HepG2 (cell line): ENCODE results near the gene DCHS2. TPM values are rescaled to one million over a fixed set of nuclear protein-coding genes. Genes with fewer than 3 reads are reported as not detected.

ENCODE experiments used
- ATAC-seq: fragments of 200-7000 bp; cut with Tn5 transposase; 3 replicates; pipeline ENCODE4 v1.9.1; 2020; ENCODE audit warnings: mild to moderate bottlenecking, moderate library complexity
- BruUV-seq: library from RNA; stranded (reverse); fragments of 400-500 nt; replicated peaks from 2 replicates; lab custom pipeline; 2021; lab: Mats Ljungman, UMichigan
- CTCF ChIA-PET: fragments of 300-600 bp; formaldehyde crosslinking; extraction: SDS; loops from one replicate; lab custom pipeline; 2021; ENCODE audit warnings: low total read pairs, inconsistent platforms, low intra/inter-chr PET ratio; lab: Yijun Ruan, JAX
- POLR2A ChIA-PET: fragments of 350-600 bp; sonication (Branson Sonifier 250); formaldehyde crosslinking; loops from one replicate; lab custom pipeline; 2020; ENCODE audit warnings: antibody characterized with exemption, inconsistent platforms; lab: Yijun Ruan, JAX
- DNase-seq: peaks from one replicate; pipeline ENCODE4 v3.0.0-alpha.2; 2015; ENCODE audit warnings: low spot score
- FAIRE-seq: peaks from 3 replicates; lab custom pipeline; 2011; peaks lifted over from hg19 to GRCh38; lab: Jason Lieb, UNC
- H2AFZ ChIP-seq: one replicate; pipeline ENCODE4 v1.6.1; 2011; ENCODE audit warnings: low read length, inconsistent platforms
- H3K27ac ChIP-seq: fragments of 300-600 bp; 3 replicates; pipeline ENCODE4 v1.8.0; 2011; ENCODE audit warnings: mixed run types, mild to moderate bottlenecking, mixed read lengths, low read length, inconsistent platforms; ENCODE audit not compliant: insufficient read depth; ENCODE audit errors: extremely low read length
- H3K27me3 ChIP-seq, 2 experiments: fragments of 200-600 bp in 1 of 2; 2 replicates in 1 of 2; 3 replicates in 1 of 2; pipeline versions ENCODE4 v1.6.0 to v1.8.0; 2011; ENCODE audit warnings: low read length in 2 of 2, mild to moderate bottlenecking in 2 of 2, moderate library complexity in 2 of 2, inconsistent platforms in 1 of 2; ENCODE audit not compliant: insufficient read depth in 2 of 2, control insufficient read depth in 1 of 2
- H3K36me3 ChIP-seq, 2 experiments: fragments of 200-600 bp in 1 of 2; replicated peaks in 1 of 2; 2 replicates in 1 of 2; 3 replicates in 1 of 2; pipeline versions ENCODE4 v1.5.1 to v1.8.0; 2011; ENCODE audit warnings: low read length in 2 of 2, inconsistent platforms in 1 of 2; ENCODE audit not compliant: insufficient read depth in 2 of 2, control insufficient read depth in 1 of 2
- H3K4me1 ChIP-seq: 2 replicates; pipeline ENCODE4 v1.5.1; 2012; ENCODE audit warnings: low read length, inconsistent platforms; ENCODE audit not compliant: insufficient read depth
- H3K4me2 ChIP-seq: 2 replicates; pipeline ENCODE4 v1.6.0; 2011; ENCODE audit warnings: low read depth, low read length, inconsistent platforms
- H3K4me3 ChIP-seq, 3 experiments: fragments of 200-600 bp in 1 of 3; sonication (generic), shearing (Covaris generic) in 1 of 3; replicated peaks in 1 of 3; 2 replicates each; pipeline ENCODE4 v1.5.1; 2011 to 2016; ENCODE audit warnings: low read length in 3 of 3, inconsistent platforms in 2 of 3, low read depth in 2 of 3, mild to moderate bottlenecking in 2 of 3, control low read depth in 1 of 3, mixed read lengths in 1 of 3; ENCODE audit not compliant: insufficient read depth in 1 of 3
- H3K79me2 ChIP-seq: one replicate; pipeline ENCODE4 v1.6.1; 2011; ENCODE audit warnings: low read length, inconsistent platforms; ENCODE audit not compliant: insufficient read depth
- H3K9ac ChIP-seq: 2 replicates; pipeline ENCODE4 v1.6.0; 2011; ENCODE audit warnings: mild to moderate bottlenecking, low read depth, low read length, inconsistent platforms; ENCODE audit not compliant: insufficient read depth
- H3K9me3 ChIP-seq: 2 replicates; pipeline ENCODE4 v1.5.1; 2012; ENCODE audit warnings: mild to moderate bottlenecking, low read length
- H4K20me1 ChIP-seq: 2 replicates; pipeline ENCODE4 v1.6.0; 2011; ENCODE audit warnings: inconsistent platforms, mild to moderate bottlenecking, low read length, moderate library complexity; ENCODE audit not compliant: insufficient read depth
- ATF7 ChIP-seq, 2 experiments: fragments of 450-650 bp in 1 of 2; sonication (generic) in 1 of 2; formaldehyde crosslinking in 1 of 2; IDR thresholded peaks; 2 replicates each; pipeline versions ENCODE4 v1.4.0 to v1.6.1; 2016 to 2020; ENCODE audit warnings: antibody characterized with exemption in 1 of 2, mild to moderate bottlenecking in 1 of 2, missing genetic modification reagents in 1 of 2
- CBFB ChIP-seq: sonication (generic); formaldehyde crosslinking; IDR thresholded peaks from 2 replicates; pipeline ENCODE4 v1.4.0; 2020; ENCODE audit warnings: missing genetic modification reagents
- FOXP1 ChIP-seq, 2 experiments: fragments of 450-650 bp in 1 of 2; IDR thresholded peaks; 2 replicates each; pipeline ENCODE4 v1.6.1; 2017 to 2018; ENCODE audit warnings: antibody characterized with exemption in 1 of 2
- MATR3 ChIP-seq: sonication (generic); formaldehyde crosslinking; IDR thresholded peaks from 2 replicates; pipeline ENCODE4 v1.4.0; 2020; ENCODE audit warnings: missing genetic modification reagents
- SNRNP70 ChIP-seq: fragments of 200-400 bp; formaldehyde crosslinking; IDR thresholded peaks from 2 replicates; pipeline ENCODE4 v1.6.1; 2017; ENCODE audit warnings: mild to moderate bottlenecking, low read depth, low read length, moderate library complexity
- YY1 ChIP-seq: IDR thresholded peaks from 2 replicates; pipeline ENCODE4 v1.6.1; 2011; ENCODE audit warnings: low read length, low read depth, moderate library complexity, mild to moderate bottlenecking; ENCODE audit not compliant: insufficient read depth, insufficient replicate concordance
- ZNF256 ChIP-seq: sonication (generic); formaldehyde crosslinking; conservative IDR thresholded peaks from 2 replicates; pipeline ENCODE4 v1.4.0; 2020; ENCODE audit warnings: missing genetic modification reagents
- ZNF274 ChIP-seq: sonication (generic); formaldehyde crosslinking; IDR thresholded peaks from 2 replicates; pipeline ENCODE4 v1.5.1; 2020; ENCODE audit warnings: mild to moderate bottlenecking, missing genetic modification reagents
- ZNF354B ChIP-seq: sonication (generic); formaldehyde crosslinking; IDR thresholded peaks from 2 replicates; pipeline ENCODE4 v1.8.0; 2022; ENCODE audit warnings: mild to moderate bottlenecking, missing genetic modification reagents
- ZNF430 ChIP-seq: sonication (generic); formaldehyde crosslinking; IDR thresholded peaks from 2 replicates; pipeline ENCODE4 v1.9.0; 2021; ENCODE audit warnings: mild to moderate bottlenecking, missing genetic modification reagents
- ZNF446 ChIP-seq: sonication (generic); formaldehyde crosslinking; IDR thresholded peaks from 2 replicates; pipeline ENCODE4 v1.5.0; 2020; ENCODE audit warnings: mild to moderate bottlenecking, missing genetic modification reagents
- ZNF468 ChIP-seq: sonication (generic); formaldehyde crosslinking; IDR thresholded peaks from 2 replicates; pipeline ENCODE4 v1.8.0; 2022; ENCODE audit warnings: mild to moderate bottlenecking, moderate library complexity, missing genetic modification reagents
- ZNF557 ChIP-seq: sonication (generic); formaldehyde crosslinking; IDR thresholded peaks from 2 replicates; pipeline ENCODE4 v1.4.0; 2020; ENCODE audit warnings: missing genetic modification reagents
- ZNF75D ChIP-seq: sonication (generic); formaldehyde crosslinking; IDR thresholded peaks from 2 replicates; pipeline ENCODE4 v1.8.1; 2023; ENCODE audit warnings: missing genetic modification reagents, mild to moderate bottlenecking, borderline replicate concordance
- ZNF761 ChIP-seq: sonication (generic); formaldehyde crosslinking; conservative IDR thresholded peaks from 2 replicates; pipeline ENCODE4 v1.4.0; 2020; ENCODE audit warnings: mild to moderate bottlenecking, missing genetic modification reagents
- ZNF776 ChIP-seq: sonication (generic); formaldehyde crosslinking; IDR thresholded peaks from 2 replicates; pipeline ENCODE4 v1.4.0; 2020; ENCODE audit warnings: mild to moderate bottlenecking, missing genetic modification reagents
- ZNF777 ChIP-seq: sonication (generic); formaldehyde crosslinking; IDR thresholded peaks from 2 replicates; pipeline ENCODE4 v1.4.0; 2020; ENCODE audit warnings: missing genetic modification reagents
- ZNF788 ChIP-seq: sonication (generic); formaldehyde crosslinking; IDR thresholded peaks from 2 replicates; pipeline ENCODE4 v1.5.0; 2020; ENCODE audit warnings: mild to moderate bottlenecking, missing genetic modification reagents, borderline replicate concordance
- WGBS: methylation state at CpG from one replicate; pipeline ENCODE4 v1.1.6; 2017; ENCODE audit warnings: low lambda C conversion rate; 5-methylcytosine and 5-hydroxymethylcytosine counted together
- in situ Hi-C: cut with HindIII; loops from 2 replicates; pipeline ENCODE4 v1.10.0; 2017; ENCODE audit warnings: low pct_unique_long_range_greater_than_20kb; ENCODE audit not compliant: extremely low pct_ligation_motif_present
- intact Hi-C: fragments of 100-400 bp; cut with micrococcal nuclease; formaldehyde crosslinking; loops from one replicate; pipeline ENCODE4 v1.10.0; 2022; ENCODE audit not compliant: unreplicated experiment
- polyA plus RNA-seq, 8 experiments: library from polyadenylated mRNA; depleted of rRNA in 3 of 8; stranded (reverse) in 7 of 8; unstranded in 1 of 8; fragments of >200 nt; fragmentation: Illumina TruSeq in 4 of 8; extraction: Trizol in 4 of 8; gene quantifications; 2 replicates each; pipeline versions ENCODE4 v1.2.1 to v1.2.3, GENCODE V29; 2011 to 2016; ENCODE audit warnings: low read depth in 4 of 8, missing spikeins in 1 of 8, mixed read lengths in 1 of 8; ENCODE audit not compliant: insufficient read depth in 1 of 8
- total RNA-seq, 5 experiments: library from RNA; depleted of rRNA; stranded (reverse); fragments of >200 nt; fragmentation: Illumina TruSeq; extraction: Trizol; gene quantifications; 2 replicates each; pipeline ENCODE4 v1.2.3, GENCODE V29; 2016; ENCODE audit warnings: low read depth in 1 of 5
- TF ChIP-seq, protein P1 (sequence below): sonication (generic); formaldehyde crosslinking; IDR thresholded peaks from 2 replicates; pipeline ENCODE4 v1.5.0; 2020; ENCODE audit warnings: missing genetic modification reagents

The DCHS2 gene
- total and polyA plus RNA-seq, 2 of the 13 experiments (the other 11 are each of a cell fraction or from before 2014, with no cell fraction given) = 0.03 TPM; not detected in 1

GRCh38 chr4:154490234-154490582 is 1.4 kb downstream of the DCHS2 start:
- no peak overlapping the region for H3K4me3 ChIP-seq
- H3K79me2 ChIP-seq = no peaks in the 10 kb centered on the region
- in situ Hi-C loops = no loop called here
- no peaks in the 10 kb centered on the region for H3K9me3 ChIP-seq
- no peaks in the 10 kb centered on the region for H4K20me1 ChIP-seq
- WGBS = 96% methylated on average over 55 of the region's 55 CpGs
- DNase-seq = no peak
- H3K27ac ChIP-seq = no peak overlapping the region
- no peak for TF ChIP-seq ZNF75D (CRISPR knock-in tag)
- no peak for TF ChIP-seq SNRNP70
- TF ChIP-seq ZNF274 = no peak
- no peak for TF ChIP-seq ZNF446 (CRISPR knock-in tag)
- no peak for TF ChIP-seq ZNF761 (CRISPR knock-in tag)
- TF ChIP-seq MATR3 = no peak
- no peak for TF ChIP-seq ZNF430 (CRISPR knock-in tag)
- no peak for TF ChIP-seq ZNF354B (CRISPR knock-in tag)
- TF ChIP-seq ZNF788 (CRISPR knock-in tag) = no peak
- no peak for TF ChIP-seq ZNF468 (CRISPR knock-in tag)
- no peak for TF ChIP-seq ZNF776
- no peak for TF ChIP-seq ZNF256 (CRISPR knock-in tag)
- TF ChIP-seq ZNF777 (CRISPR knock-in tag) = no peak
- TF ChIP-seq, protein P1, sequence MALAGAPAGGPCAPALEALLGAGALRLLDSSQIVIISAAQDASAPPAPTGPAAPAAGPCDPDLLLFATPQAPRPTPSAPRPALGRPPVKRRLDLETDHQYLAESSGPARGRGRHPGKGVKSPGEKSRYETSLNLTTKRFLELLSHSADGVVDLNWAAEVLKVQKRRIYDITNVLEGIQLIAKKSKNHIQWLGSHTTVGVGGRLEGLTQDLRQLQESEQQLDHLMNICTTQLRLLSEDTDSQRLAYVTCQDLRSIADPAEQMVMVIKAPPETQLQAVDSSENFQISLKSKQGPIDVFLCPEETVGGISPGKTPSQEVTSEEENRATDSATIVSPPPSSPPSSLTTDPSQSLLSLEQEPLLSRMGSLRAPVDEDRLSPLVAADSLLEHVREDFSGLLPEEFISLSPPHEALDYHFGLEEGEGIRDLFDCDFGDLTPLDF (CRISPR knock-in tag) = no peak
- TF ChIP-seq ZNF557 (CRISPR knock-in tag) = no peak
- no peak for TF ChIP-seq CBFB (CRISPR knock-in tag)
- TF ChIP-seq FOXP1 (IDR thresholded peaks at IDR 0.05) = no peak
- no peak for TF ChIP-seq FOXP1 (CRISPR knock-in tag; IDR thresholded peaks at IDR 0.05)
- no peak for TF ChIP-seq YY1
- TF ChIP-seq ATF7 (IDR thresholded peaks at IDR 0.05) = no peak
- no peak for TF ChIP-seq ATF7 (CRISPR knock-in tag; IDR thresholded peaks at IDR 0.05)
- ChIA-PET POLR2A (no interaction called here), CTCF (no interaction called here)
- intact Hi-C loops = no loop called here
- FAIRE-seq = no peak
- BruUV-seq = no TSS peak
- no peak overlapping the region for H3K9ac ChIP-seq
- H3K4me1 ChIP-seq = peaks cover 13% of the 10 kb centered on the region
- H3K4me2 ChIP-seq = no peak overlapping the region
- H2AFZ ChIP-seq = no peak overlapping the region
- no peaks in the 10 kb centered on the region for H3K36me3 ChIP-seq
- no peak for ATAC-seq
- H3K27me3 ChIP-seq = peaks cover 0 to 8% of the 10 kb centered on the region in 2 experiments; a peak in 3 of 5 replicates
